Transverse colon (tissue), 4 donors: ENCODE measurements around the gene PDSS2.

ENCODE experiments used
- CTCF ChIP-seq, 5 experiments: fragments of 200-600 bp in 3 of 5; fragments of 450-650 bp in 2 of 5; sonication (generic) in 3 of 5; IDR thresholded peaks; 1 replicate in 2 of 5; 2 replicates in 3 of 5; pipeline ENCODE4 v1.5.1; 2016 to 2017; ENCODE audit warnings: antibody characterized with exemption in 5 of 5, inconsistent platforms in 3 of 5, mild to moderate bottlenecking in 2 of 5, moderate library complexity in 1 of 5
- POLR2A ChIP-seq: fragments of 450-650 bp; IDR thresholded peaks from one replicate; pipeline ENCODE4 v1.6.1; 2016; ENCODE audit warnings: antibody characterized with exemption, mild to moderate bottlenecking, moderate library complexity
- POLR2AphosphoS5 ChIP-seq, 3 donors: sonication (generic); formaldehyde crosslinking; IDR thresholded peaks; one replicate each; pipeline ENCODE4 v1.6.1; 2016; ENCODE audit warnings: antibody characterized with exemption in 3 of 3

- TF ChIP-seq CTCF (IDR thresholded peaks at IDR 0.05) = no peak
- TF ChIP-seq POLR2AphosphoS5 (IDR thresholded peaks at IDR 0.05) = no peak
- no peak for TF ChIP-seq POLR2A
Measured at GRCh38 chr6:107390056-107390455, 69.3 kb downstream of the PDSS2 start.
